ENCODE data around the gene ABCA2.
A peak's percentile ranks its signal among the peaks of the same experiment; 100 is the strongest.

The ABCA2 gene

DNA sequence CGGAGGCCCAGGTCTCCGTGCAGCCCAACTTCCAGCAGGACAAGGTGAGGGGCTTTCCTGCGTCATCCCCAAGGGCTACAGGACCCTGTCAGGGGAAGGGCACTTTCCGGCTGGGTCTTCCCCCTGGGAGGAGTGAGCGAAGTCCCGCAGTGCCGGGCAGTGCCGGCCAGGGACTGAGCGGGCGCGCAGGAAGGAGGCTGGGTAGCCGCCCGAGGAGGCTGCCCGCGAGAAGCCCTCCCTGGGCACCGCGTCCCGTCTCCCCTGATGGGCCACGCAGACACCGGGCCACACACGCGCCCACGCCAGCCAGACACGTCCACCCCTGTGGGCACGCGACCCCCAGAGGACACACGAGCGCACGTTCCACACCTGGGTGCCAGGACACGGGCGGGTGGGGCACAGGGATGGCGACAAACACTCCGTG, 50.4 kb downstream of the ABCA2 start:
- Histone ChIP-seq H3K9me3 (ENCODE audit: control insufficient read depth, low read length) (no peaks in the 10 kb centered on the region), H3K36me3 (ENCODE audit: control insufficient read depth, insufficient read depth, low read length, severe bottlenecking) (no peaks in the 10 kb centered on the region), H3K4me3 (ENCODE audit: low read length) (peak overlapping the region; percentile 65), H3K9ac (ENCODE audit: low read length) (peak overlapping the region; percentile 68), H3K4me1 (ENCODE audit: control insufficient read depth, insufficient read depth, low read length) (peaks cover 5% of the 10 kb centered on the region), H3K27me3 (replicated peaks; ENCODE audit: control insufficient read depth, insufficient read depth, low read length) (no peaks in the 10 kb centered on the region)
- DNase-seq (ENCODE audit: low read depth): no peak

DNA sequence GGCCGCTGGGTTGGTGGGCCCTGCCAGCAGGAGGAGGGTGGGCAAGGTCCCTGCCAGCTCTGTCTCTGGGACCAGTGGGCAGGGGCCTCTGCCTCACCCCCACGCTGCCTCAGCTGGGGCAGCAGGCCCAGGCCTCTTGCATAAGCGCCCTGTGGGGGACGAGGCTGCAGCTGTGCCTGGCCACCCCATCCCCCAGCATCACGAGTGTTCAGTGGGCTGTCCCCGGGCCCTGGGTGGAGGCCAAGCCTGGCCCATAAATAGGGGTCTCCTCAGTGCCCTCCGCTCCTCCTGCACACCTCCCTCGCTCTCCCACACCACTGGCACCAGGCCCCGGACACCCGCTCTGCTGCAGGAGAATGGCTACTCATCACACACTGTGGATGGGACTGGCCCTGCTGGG, 50.8 kb downstream of the ABCA2 start, which contains the start of gene PTGDS:
Gene PTGDS (plus strand): TSS at position 282 of the 400 bp plus-strand sequence. CDS start 75 bp downstream, at position 357.
- H3K9me3 ChIP-seq (ENCODE audit: control insufficient read depth, low read length): no peaks in the 10 kb centered on the region
- peak within 1 kb of the TSS; percentile 68 for H3K9ac ChIP-seq (ENCODE audit: low read length)
- no peaks in the 10 kb centered on the region for H3K27me3 ChIP-seq (replicated peaks; ENCODE audit: control insufficient read depth, insufficient read depth, low read length)
- peaks cover 5% of the 10 kb centered on the region for H3K4me1 ChIP-seq (ENCODE audit: control insufficient read depth, insufficient read depth, low read length)
- H3K4me3 ChIP-seq (ENCODE audit: low read length): peak within 1 kb of the TSS; percentile 65
- H3K36me3 ChIP-seq (ENCODE audit: control insufficient read depth, insufficient read depth, low read length, severe bottlenecking): no peaks in the 10 kb centered on the region
- no peak for DNase-seq (ENCODE audit: low read depth)

DNA sequence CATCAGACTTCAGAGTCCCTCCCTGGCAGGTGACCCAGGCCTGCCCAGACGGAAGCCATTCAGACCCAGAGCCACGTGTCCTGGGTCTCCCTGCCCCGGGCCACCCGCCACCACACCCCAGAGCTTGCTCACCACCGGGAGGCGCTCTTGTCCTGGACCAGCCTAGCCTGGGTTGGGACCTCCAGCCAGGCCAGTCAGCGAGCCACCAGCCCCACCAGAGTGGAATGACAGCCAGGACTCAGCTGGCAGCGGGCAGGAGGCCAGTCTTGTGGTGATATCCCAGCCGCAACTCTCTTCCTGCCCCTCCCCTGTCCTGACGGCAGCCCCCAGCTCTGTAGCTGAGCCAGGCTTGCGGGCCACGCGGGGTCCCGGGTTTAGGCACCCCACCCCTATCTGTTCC, 52.4 kb downstream of the ABCA2 start:
- Histone ChIP-seq H3K27me3 (replicated peaks; ENCODE audit: control insufficient read depth, insufficient read depth, low read length) (no peaks in the 10 kb centered on the region), H3K9me3 (ENCODE audit: control insufficient read depth, low read length) (no peaks in the 10 kb centered on the region), H3K4me3 (ENCODE audit: low read length) (no peak overlapping the region), H3K4me1 (ENCODE audit: control insufficient read depth, insufficient read depth, low read length) (peaks cover 5% of the 10 kb centered on the region), H3K9ac (ENCODE audit: low read length) (no peak overlapping the region), H3K36me3 (ENCODE audit: control insufficient read depth, insufficient read depth, low read length, severe bottlenecking) (no peaks in the 10 kb centered on the region)
- no peak for DNase-seq (ENCODE audit: low read depth)

DNA sequence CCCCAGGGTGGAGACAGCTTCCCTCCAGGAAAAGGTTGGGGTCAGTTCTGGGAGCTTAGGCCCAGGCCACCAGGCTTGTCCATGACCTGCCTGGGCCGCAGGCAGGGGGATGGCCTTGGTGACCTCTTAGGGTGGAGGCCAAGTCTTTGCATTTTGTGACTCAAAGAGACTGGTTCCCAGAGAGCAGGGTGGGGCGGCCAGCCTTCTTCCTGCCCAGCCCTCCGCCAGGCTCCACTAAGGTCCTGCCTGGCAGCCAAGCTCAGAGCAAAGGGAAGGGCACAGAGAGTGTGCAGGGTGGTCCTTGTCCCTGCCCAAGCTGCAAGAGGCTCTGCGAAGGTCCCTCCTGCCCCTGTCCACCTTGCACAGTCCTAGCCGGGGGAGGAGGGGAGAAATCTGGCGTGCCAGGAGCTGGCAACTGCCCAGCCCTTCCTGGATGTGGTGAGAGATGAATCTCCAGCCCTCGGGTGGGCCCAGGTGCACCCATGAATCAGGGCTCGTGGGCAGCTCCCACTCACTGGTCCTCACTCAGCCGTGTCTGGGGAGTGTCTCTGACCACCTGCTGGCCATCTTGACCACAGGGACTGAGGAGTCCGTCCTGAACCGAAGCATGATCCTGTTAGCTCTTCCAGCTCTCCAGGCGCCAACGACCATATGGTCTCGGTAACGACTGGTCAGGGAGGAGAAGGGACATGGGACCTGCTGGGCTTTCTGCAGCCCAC, 53.1 kb downstream of the ABCA2 start:
- no peaks in the 10 kb centered on the region for H3K9me3 ChIP-seq (ENCODE audit: control insufficient read depth, low read length)
- no peaks in the 10 kb centered on the region for H3K36me3 ChIP-seq (ENCODE audit: control insufficient read depth, insufficient read depth, low read length, severe bottlenecking)
- no peaks in the 10 kb centered on the region for H3K27me3 ChIP-seq (replicated peaks; ENCODE audit: control insufficient read depth, insufficient read depth, low read length)
- no peak overlapping the region for H3K4me3 ChIP-seq (ENCODE audit: low read length)
- H3K9ac ChIP-seq (ENCODE audit: low read length): no peak overlapping the region
- no peak for DNase-seq (ENCODE audit: low read depth)
- peaks cover 5% of the 10 kb centered on the region for H3K4me1 ChIP-seq (ENCODE audit: control insufficient read depth, insufficient read depth, low read length)

DNA sequence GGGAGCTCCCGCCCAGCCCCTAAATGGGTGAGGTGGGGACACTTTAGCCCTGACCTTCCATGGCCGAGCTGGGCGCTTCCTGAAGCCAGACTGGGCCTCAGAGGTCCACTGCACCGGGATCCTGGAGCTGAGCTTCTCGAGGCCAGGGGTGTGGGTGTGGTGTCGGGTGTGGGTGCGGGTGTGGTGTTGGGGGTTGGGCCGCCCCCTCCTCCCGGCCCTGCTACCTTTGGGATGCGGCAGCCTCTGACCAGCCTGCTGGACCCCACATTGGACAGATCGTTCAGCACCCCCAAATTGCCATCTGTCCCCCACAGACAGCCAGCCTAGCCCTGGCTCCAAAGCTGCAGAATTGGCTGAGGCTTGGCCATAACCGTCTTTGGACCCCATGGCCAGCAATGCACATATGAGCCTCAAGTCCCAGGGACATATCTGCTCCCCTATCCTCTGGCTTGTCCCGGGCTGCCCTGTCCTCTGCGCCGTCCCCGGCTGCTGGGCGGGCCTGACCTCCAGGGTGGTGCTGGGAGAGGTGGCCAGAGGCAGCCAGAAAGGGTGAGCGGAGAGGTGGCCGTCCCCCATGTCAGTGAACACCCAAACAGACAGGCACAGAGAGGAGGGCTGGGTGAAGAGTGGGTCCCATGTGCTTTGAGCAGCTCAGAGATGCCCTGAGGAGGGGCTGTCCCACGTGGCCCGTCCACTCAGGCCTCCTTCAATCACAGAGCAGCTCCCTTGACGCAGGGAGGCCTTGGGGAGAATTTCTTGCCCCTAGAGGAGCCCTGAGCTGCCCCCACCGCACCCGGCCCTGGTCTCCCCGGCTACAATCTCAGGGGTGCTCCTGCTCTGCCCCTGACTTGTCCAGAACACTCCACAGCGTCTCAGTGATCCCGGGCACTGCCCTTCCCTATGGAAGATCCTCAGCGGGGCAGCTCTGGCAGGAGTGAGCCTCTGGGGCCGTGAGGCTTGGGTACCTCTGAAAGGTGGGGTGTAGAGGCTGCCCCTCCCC, 54.1 kb downstream of the ABCA2 start:
- Histone ChIP-seq H3K4me1 (ENCODE audit: control insufficient read depth, insufficient read depth, low read length) (peaks cover 5% of the 10 kb centered on the region), H3K4me3 (ENCODE audit: low read length) (no peak overlapping the region), H3K36me3 (ENCODE audit: control insufficient read depth, insufficient read depth, low read length, severe bottlenecking) (no peaks in the 10 kb centered on the region), H3K9ac (ENCODE audit: low read length) (no peak overlapping the region), H3K27me3 (replicated peaks; ENCODE audit: control insufficient read depth, insufficient read depth, low read length) (no peaks in the 10 kb centered on the region), H3K9me3 (ENCODE audit: control insufficient read depth, low read length) (no peaks in the 10 kb centered on the region)
- no peak for DNase-seq (ENCODE audit: low read depth)

DNA sequence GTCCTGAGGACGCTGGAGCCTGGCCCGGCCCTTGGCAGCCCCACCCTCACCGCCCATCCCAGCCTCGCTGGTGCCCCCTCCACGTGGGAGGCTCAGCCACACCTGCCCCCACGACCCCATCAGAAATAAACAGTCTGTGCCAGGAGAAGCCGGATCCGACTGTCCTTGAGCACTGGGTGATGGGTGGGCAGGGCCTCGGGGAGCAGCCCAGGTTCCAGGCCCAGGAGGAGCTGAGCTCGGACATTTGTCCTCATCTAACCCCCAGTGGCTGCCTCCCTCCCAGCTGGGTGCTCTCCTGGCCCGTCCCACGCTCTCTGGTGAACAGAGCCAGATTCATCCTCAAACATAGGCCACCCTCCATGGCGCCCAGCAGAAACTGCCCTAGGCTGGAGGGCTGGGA, 55.3 kb downstream of the ABCA2 start:
- no peaks in the 10 kb centered on the region for H3K9me3 ChIP-seq (ENCODE audit: control insufficient read depth, low read length)
- H3K36me3 ChIP-seq (ENCODE audit: control insufficient read depth, insufficient read depth, low read length, severe bottlenecking): no peaks in the 10 kb centered on the region
- no peak overlapping the region for H3K4me3 ChIP-seq (ENCODE audit: low read length)
- no peaks in the 10 kb centered on the region for H3K27me3 ChIP-seq (replicated peaks; ENCODE audit: control insufficient read depth, insufficient read depth, low read length)
- no peak for DNase-seq (ENCODE audit: low read depth)
- no peak overlapping the region for H3K9ac ChIP-seq (ENCODE audit: low read length)
- peaks cover 5% of the 10 kb centered on the region for H3K4me1 ChIP-seq (ENCODE audit: control insufficient read depth, insufficient read depth, low read length)

DNA sequence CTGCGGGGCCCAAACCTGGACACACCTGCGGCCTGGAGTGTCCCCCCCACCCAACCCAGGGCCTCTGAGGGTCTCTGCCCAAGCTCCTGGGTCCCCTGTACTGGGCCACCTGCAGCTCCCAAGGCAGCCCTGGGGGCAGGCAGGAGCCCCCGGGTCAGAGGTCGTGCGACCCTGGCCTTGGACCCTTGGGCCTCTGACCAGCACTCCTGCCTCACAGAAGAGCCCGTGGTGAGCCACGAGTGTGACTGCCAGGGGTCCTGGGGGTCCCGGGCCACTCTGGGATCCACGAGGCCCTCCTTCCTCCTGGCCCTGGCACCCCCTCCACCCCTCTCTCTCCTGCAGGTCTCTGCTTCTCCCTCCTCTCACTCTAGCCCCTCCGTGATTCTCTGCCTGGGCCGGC, 55.7 kb downstream of the ABCA2 start:
- Histone ChIP-seq H3K4me3 (ENCODE audit: low read length) (no peak overlapping the region), H3K36me3 (ENCODE audit: control insufficient read depth, insufficient read depth, low read length, severe bottlenecking) (no peaks in the 10 kb centered on the region), H3K9ac (ENCODE audit: low read length) (no peak overlapping the region), H3K9me3 (ENCODE audit: control insufficient read depth, low read length) (no peaks in the 10 kb centered on the region), H3K4me1 (ENCODE audit: control insufficient read depth, insufficient read depth, low read length) (peaks cover 1% of the 10 kb centered on the region), H3K27me3 (replicated peaks; ENCODE audit: control insufficient read depth, insufficient read depth, low read length) (no peaks in the 10 kb centered on the region)
- DNase-seq (ENCODE audit: low read depth): no peak

DNA sequence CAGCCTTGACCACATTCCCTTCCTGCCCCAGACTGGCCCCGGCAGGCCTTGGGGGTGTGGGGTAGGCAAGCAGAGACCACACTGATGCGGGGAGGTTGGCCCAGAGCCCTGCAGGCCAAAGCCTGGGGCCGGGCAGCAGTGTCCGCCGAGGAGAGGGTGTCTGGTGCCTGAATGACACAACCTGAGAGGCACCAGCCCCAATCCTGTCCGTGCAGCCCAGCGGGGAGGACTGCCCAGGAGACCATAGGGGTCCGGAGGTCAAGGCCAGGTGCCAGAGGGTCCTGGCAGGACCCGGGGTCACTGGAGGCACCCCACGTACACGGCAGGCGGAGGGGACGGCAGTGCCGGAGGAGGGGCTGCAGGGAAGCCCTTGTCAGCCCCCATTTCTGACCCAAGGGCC, 56.3 kb downstream of the ABCA2 start:
- Histone ChIP-seq H3K9me3 (ENCODE audit: control insufficient read depth, low read length) (no peaks in the 10 kb centered on the region), H3K27me3 (replicated peaks; ENCODE audit: control insufficient read depth, insufficient read depth, low read length) (no peaks in the 10 kb centered on the region), H3K9ac (ENCODE audit: low read length) (no peak overlapping the region), H3K4me3 (ENCODE audit: low read length) (no peak overlapping the region), H3K36me3 (ENCODE audit: control insufficient read depth, insufficient read depth, low read length, severe bottlenecking) (no peaks in the 10 kb centered on the region), H3K4me1 (ENCODE audit: control insufficient read depth, insufficient read depth, low read length) (no peaks in the 10 kb centered on the region)
- no peak for DNase-seq (ENCODE audit: low read depth)

DNA sequence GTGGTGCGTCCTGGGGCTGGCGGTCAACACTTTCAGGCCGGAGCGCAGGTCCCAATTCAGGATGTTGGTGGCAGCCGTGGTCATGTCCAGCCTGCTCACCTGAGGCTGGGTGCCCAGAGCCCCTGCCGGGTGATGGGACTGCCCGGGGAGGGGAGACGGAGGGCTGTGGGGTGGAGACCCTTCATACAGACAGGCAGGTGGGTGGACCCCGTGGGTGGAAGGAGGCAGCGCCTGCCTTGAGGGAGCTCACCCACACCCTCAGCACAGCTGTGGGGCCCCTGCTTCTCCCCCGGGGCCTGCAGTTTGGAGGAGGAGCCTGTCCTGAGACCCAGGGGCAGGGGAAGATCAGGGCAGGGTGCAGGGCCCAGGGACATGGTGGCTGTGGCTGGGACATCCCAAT, 57.7 kb downstream of the ABCA2 start:
- Histone ChIP-seq H3K27me3 (replicated peaks; ENCODE audit: control insufficient read depth, insufficient read depth, low read length) (peaks cover 9% of the 10 kb centered on the region), H3K4me1 (ENCODE audit: control insufficient read depth, insufficient read depth, low read length) (no peaks in the 10 kb centered on the region), H3K4me3 (ENCODE audit: low read length) (no peak overlapping the region), H3K9ac (ENCODE audit: low read length) (no peak overlapping the region), H3K36me3 (ENCODE audit: control insufficient read depth, insufficient read depth, low read length, severe bottlenecking) (no peaks in the 10 kb centered on the region), H3K9me3 (ENCODE audit: control insufficient read depth, low read length) (no peaks in the 10 kb centered on the region)
- no peak for DNase-seq (ENCODE audit: low read depth)

DNA sequence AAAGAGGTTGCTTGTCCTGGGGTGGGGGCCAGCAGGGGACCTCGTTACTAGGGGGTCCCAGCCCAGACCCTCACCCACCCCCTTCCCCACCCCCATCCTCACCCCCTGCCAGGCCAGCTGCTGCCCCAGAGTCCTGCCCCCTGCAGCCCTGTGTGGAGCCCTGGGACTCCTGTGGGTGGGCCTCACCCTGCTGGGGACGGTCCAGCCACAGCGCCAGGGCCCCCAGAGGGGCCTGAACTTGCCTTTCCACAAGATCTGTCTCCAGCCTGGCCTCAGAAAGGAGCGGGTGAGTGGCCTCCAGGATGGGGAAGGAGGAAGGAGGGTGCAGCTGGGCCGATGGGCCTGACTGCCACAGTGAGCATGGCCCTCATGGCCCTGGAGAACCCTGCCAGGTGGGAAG, 58.3 kb downstream of the ABCA2 start:
- Histone ChIP-seq H3K9ac (ENCODE audit: low read length) (no peak overlapping the region), H3K36me3 (ENCODE audit: control insufficient read depth, insufficient read depth, low read length, severe bottlenecking) (no peaks in the 10 kb centered on the region), H3K4me3 (ENCODE audit: low read length) (no peak overlapping the region), H3K27me3 (replicated peaks; ENCODE audit: control insufficient read depth, insufficient read depth, low read length) (peaks cover 9% of the 10 kb centered on the region), H3K9me3 (ENCODE audit: control insufficient read depth, low read length) (no peaks in the 10 kb centered on the region), H3K4me1 (ENCODE audit: control insufficient read depth, insufficient read depth, low read length) (no peaks in the 10 kb centered on the region)
- DNase-seq (ENCODE audit: low read depth): no peak

DNA sequence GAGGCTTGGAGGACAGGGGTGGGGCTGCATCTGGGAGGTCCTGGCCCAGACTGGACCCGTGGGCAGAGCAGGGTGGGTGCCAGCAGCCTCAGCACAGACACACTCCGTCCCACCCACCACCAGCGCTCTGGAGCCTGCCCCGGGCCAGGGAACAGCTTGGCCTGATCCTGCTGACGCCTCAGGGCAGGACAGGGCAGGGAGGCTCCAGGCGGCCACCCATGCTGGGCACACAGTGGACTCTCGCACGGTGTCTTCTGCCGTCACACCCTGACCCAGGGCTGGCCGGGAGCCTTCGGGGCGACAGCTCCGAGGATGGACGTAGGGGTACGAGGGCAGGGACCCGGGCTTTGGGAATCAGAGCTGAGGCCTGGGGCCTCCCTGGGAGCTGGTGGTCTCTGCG, 58.9 kb downstream of the ABCA2 start:
- H3K9ac ChIP-seq (ENCODE audit: low read length): no peak overlapping the region
- no peaks in the 10 kb centered on the region for H3K9me3 ChIP-seq (ENCODE audit: control insufficient read depth, low read length)
- no peaks in the 10 kb centered on the region for H3K36me3 ChIP-seq (ENCODE audit: control insufficient read depth, insufficient read depth, low read length, severe bottlenecking)
- H3K27me3 ChIP-seq (replicated peaks; ENCODE audit: control insufficient read depth, insufficient read depth, low read length): peaks cover 9% of the 10 kb centered on the region
- no peak for DNase-seq (ENCODE audit: low read depth)
- no peak overlapping the region for H3K4me3 ChIP-seq (ENCODE audit: low read length)
- no peaks in the 10 kb centered on the region for H3K4me1 ChIP-seq (ENCODE audit: control insufficient read depth, insufficient read depth, low read length)

Data from adipocyte (in vitro differentiated cells).